Measurements from ENCODE around the gene SCN5A. TPM values are rescaled to one million over a fixed set of nuclear protein-coding genes. Genes with fewer than 3 reads are reported as not detected.

Gene SCN5A
- total RNA-seq, 1 donor from 2014 or later: not detected

DNA sequence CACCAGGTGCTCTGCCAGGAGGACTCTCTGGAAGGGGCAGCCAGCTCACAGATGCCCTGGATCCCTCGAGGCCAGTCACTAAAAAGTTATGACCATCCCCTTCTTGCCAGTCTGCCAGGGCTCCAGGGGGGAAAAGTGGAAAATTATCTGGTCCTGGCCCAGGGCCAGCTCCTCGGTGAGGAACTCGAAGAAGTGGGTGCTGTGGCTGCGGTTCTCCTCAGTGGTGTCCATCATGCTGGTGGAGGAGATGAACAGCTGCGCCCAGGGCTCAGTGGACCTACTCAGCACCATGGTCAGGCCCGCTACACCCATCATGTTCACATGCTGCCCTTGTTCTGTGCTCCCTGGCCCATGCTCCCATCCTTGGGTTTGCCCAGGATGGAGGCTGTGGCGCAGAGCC, 134.1 kb downstream of the SCN5A start:
- Histone ChIP-seq H3K27me3 (ENCODE audit: control insufficient read depth, insufficient read depth, low read length) (no peaks in the 10 kb centered on the region), H3K36me3 (ENCODE audit: control insufficient read depth, insufficient read depth, low read length) (peaks cover 1% of the 10 kb centered on the region), H3K4me3 (ENCODE audit: low read depth, low read length) (no peak overlapping the region)
- FAIRE-seq: no peak
- TF ChIP-seq, protein P1, sequence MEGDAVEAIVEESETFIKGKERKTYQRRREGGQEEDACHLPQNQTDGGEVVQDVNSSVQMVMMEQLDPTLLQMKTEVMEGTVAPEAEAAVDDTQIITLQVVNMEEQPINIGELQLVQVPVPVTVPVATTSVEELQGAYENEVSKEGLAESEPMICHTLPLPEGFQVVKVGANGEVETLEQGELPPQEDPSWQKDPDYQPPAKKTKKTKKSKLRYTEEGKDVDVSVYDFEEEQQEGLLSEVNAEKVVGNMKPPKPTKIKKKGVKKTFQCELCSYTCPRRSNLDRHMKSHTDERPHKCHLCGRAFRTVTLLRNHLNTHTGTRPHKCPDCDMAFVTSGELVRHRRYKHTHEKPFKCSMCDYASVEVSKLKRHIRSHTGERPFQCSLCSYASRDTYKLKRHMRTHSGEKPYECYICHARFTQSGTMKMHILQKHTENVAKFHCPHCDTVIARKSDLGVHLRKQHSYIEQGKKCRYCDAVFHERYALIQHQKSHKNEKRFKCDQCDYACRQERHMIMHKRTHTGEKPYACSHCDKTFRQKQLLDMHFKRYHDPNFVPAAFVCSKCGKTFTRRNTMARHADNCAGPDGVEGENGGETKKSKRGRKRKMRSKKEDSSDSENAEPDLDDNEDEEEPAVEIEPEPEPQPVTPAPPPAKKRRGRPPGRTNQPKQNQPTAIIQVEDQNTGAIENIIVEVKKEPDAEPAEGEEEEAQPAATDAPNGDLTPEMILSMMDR (IDR thresholded peaks at IDR 0.05; ENCODE audit: insufficient read depth, low read length, severe bottlenecking): no peak
- DNase-seq (ENCODE audit: low read depth): no peak

DNA sequence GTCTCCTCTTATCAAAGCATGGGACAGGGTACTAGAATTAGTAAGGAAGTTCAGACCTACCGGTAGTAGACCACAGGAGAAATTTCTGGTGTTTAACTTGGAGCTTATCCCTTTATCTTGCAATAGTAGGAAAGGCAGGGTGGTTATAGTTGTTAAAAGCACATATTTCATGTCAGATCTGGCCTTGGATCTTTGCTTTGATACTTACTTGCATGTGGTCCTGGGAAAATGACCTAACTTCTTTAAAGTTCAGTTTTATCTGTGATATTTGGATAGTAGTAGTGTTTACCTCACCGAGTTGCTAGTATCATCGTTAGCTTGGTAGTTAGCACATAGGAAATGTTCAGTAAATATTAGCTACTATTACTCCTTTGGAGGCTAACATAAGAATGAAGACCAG, 137.9 kb downstream of the SCN5A start:
- TF ChIP-seq, protein P1 (IDR thresholded peaks at IDR 0.05; ENCODE audit: insufficient read depth, low read length, severe bottlenecking): no peak
- H3K27me3 ChIP-seq (ENCODE audit: control insufficient read depth, insufficient read depth, low read length): no peaks in the 10 kb centered on the region
- H3K4me3 ChIP-seq (ENCODE audit: low read depth, low read length): no peak overlapping the region
- H3K36me3 ChIP-seq (ENCODE audit: control insufficient read depth, insufficient read depth, low read length): peaks cover 3% of the 10 kb centered on the region
- DNase-seq (ENCODE audit: low read depth) (no peak), FAIRE-seq (no peak)

DNA sequence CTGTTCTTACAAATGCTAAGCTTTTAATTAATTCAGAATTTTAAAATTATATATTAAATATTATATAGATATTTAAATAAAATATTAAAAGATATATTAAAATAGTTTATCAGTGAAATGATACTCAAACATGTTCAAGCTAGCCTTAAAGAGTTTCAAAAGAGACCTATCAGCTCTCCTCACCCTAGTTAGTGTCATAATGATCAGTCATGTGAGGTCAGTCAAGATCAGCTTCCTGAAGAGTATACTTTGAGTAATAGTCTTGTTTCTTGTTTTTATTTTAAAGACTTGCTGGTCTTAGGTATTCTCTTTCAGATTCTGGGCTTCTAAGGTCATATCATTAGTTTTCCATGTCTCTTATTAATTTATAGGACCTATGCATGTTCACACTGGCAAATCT, 138.9 kb downstream of the SCN5A start:
- TF ChIP-seq, protein P1 (IDR thresholded peaks at IDR 0.05; ENCODE audit: insufficient read depth, low read length, severe bottlenecking): no peak
- H3K36me3 ChIP-seq (ENCODE audit: control insufficient read depth, insufficient read depth, low read length): peaks cover 3% of the 10 kb centered on the region
- DNase-seq (ENCODE audit: low read depth): peak; percentile 64
- FAIRE-seq: no peak
- H3K27me3 ChIP-seq (ENCODE audit: control insufficient read depth, insufficient read depth, low read length): no peaks in the 10 kb centered on the region
- H3K4me3 ChIP-seq (ENCODE audit: low read depth, low read length): no peak overlapping the region

DNA sequence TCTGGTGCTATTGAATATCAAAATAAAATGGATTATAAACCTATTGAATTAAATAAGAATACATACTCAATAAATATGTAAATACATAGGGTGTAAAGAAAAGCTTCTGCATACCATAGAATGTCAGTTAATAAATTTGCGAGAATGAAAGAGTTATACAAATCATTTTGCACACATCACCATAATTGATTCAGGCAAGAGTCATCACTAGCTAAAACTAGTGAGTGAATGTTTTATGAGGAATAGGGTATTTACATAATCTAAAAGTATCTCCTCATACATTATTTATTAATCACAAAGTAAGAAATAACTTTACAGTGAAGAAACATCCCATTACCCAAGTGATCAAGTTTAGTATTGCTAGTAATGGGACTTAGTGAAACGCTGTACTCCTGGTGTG, 139.8 kb downstream of the SCN5A start:
- FAIRE-seq: no peak
- Histone ChIP-seq H3K4me3 (ENCODE audit: low read depth, low read length) (no peak overlapping the region), H3K36me3 (ENCODE audit: control insufficient read depth, insufficient read depth, low read length) (peaks cover 3% of the 10 kb centered on the region), H3K27me3 (ENCODE audit: control insufficient read depth, insufficient read depth, low read length) (no peaks in the 10 kb centered on the region)
- TF ChIP-seq, protein P1 (IDR thresholded peaks at IDR 0.05; ENCODE audit: insufficient read depth, low read length, severe bottlenecking): no peak
- peak; percentile 37 for DNase-seq (ENCODE audit: low read depth)

DNA sequence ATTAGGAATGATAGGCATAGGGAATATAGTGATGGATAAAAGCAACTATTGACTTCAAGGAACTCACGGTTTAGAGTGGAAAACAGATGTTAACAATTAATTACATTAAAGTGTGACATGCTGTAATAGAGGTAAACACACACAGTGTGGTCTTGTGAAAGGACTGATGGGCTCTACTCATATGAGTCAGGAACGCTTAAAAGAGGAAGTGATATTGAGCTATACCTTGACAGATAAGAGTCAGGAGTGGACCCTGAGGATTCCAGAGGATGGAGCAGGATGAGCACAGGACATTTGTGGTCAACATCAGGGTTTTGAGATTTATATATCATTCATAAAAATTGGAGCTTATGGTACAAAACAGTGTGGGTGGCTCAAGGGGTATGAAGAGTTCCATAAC, 142.4 kb downstream of the SCN5A start:
- Histone ChIP-seq H3K36me3 (ENCODE audit: control insufficient read depth, insufficient read depth, low read length) (peaks cover 2% of the 10 kb centered on the region), H3K27me3 (ENCODE audit: control insufficient read depth, insufficient read depth, low read length) (no peaks in the 10 kb centered on the region), H3K4me3 (ENCODE audit: low read depth, low read length) (no peak overlapping the region)
- TF ChIP-seq, protein P1 (IDR thresholded peaks at IDR 0.05; ENCODE audit: insufficient read depth, low read length, severe bottlenecking): no peak
- FAIRE-seq (no peak), DNase-seq (ENCODE audit: low read depth) (no peak)

DNA sequence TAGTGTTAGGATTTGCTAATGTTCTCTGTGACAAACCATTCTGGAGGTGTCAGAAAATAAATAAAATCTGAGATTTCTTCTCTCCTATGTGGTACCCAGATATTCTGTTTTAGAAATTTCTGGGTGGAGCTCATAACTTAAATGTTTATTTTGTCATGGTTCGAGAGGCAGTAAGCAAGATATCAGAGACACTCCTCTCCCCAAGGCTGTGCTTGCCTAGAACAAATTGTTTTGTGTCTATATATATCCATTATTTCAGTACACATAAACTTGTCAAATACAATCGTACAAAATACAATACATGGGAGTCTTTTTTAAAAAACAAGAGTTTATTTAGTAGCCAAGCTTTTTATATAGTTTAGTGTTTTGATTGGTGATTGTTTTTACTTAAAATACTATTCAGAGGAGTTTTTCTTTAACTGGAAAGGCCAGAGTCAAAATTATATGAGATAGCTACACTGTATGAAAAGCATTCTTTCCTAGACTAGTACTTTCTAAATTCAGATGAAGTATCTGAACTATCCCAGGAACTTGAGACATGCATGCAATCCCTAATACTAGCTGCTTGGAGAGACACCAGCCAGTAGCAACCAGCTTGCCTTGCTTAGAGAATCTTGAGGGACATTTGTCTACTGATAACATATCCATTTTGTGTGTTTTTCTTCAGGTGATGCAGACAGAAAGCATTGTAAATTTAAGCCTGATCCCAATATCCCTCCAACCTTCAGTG, 148.6 kb downstream of the SCN5A start:
- TF ChIP-seq, protein P1 (IDR thresholded peaks at IDR 0.05; ENCODE audit: insufficient read depth, low read length, severe bottlenecking): no peak

More for the DNA sequence above, 148.6 kb downstream of the SCN5A start:
- DNase-seq (ENCODE audit: low read depth) (no peak), FAIRE-seq (no peak)
- Histone ChIP-seq H3K4me3 (ENCODE audit: low read depth, low read length) (no peak overlapping the region), H3K36me3 (ENCODE audit: control insufficient read depth, insufficient read depth, low read length) (peaks cover 2% of the 10 kb centered on the region), H3K27me3 (ENCODE audit: control insufficient read depth, insufficient read depth, low read length) (no peaks in the 10 kb centered on the region)

All from bronchial epithelial cell (primary cell).